Activated T-cell treated with anti-CD3 and anti-CD28 coated beads for 24 hours (primary cell): ENCODE results near the gene ARHGAP26.

ENCODE experiments used
- DNase-seq: peaks from one replicate; pipeline ENCODE4 v3.0.0-alpha.2; 2020; ENCODE audit warnings: low read depth

ARHGAP26 gene

DNA sequence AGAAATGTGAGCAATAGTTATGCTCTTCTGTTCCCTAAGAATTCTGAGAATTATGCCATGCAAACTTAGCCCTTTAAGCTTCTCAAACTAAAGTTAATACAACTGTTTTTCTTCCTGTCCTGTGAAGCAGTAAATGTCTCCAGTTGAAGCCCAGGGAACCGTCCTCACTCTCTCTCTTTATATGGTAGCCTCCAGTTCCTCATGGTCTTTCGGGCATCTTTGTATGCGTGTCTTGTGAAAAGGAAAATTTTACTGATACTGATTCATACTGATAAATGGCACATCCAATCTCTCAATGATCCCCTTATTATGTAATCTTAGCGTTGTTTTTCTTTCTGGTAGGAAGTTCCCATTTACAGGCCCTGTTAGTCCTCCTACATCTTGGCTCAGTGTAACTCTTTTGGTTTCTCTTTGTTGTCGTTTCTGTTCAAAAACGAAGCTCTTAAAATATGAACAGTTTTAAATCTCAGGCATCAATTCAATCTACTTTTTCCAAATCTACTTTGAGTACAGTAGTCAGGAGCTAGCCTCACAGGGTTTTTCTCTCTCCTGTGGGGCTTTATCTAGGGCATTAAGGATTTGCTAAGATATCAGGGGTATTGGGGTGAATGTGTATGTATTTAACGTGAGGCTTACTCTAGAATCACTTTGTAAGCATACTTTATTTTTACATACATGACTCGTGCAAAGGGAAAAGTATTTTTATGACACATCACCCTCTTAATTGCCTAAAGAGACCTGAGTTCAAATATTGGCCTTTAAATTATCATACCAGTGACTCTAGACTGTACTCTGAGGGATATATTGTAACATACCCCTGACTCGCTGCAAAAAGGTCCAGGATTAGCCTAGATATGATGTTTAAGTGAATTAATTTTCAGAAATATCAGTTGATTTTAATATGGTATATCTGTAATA is 375.3 kb downstream of the ARHGAP26 start:
- no peak for DNase-seq

DNA sequence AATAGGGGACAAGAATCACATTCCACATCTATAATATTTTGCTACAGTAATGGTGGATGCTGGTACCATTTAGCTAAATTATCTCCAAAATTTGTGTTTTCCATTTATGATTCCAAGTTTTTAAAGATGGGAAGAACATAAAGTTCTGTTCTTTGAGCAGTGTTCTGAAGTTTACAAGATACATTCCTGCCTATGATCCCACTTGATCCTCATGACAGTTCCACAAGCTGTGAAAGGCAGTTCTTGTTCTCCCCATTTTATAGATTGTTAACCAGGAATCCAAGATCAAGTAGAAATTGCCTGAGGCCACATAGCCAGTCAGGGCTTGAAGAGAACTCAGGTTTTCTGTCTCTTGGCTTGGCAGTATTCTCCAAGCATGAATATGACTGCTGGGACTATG is 376.0 kb downstream of the ARHGAP26 start:
- DNase-seq, result no peak

DNA sequence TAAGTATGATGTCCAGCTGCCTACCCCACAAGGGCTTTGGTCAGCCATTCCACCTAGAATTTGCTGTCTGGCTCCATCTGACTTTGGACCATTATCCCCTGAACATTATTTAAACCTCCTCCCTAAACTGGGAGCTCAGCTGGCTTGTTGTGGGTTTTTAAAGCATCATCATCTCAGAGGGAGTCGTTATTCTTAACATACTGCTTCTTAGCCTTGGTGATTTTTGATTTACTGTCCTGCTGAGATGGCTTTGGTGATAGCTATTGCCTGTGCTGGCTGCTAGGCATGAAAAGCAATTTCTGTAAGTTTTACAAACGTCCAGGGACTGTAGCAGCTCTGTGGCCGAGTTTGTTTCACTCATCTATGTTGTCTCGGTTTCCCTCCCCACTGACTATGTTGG is 377.2 kb downstream of the ARHGAP26 start:
- DNase-seq, result no peak

DNA sequence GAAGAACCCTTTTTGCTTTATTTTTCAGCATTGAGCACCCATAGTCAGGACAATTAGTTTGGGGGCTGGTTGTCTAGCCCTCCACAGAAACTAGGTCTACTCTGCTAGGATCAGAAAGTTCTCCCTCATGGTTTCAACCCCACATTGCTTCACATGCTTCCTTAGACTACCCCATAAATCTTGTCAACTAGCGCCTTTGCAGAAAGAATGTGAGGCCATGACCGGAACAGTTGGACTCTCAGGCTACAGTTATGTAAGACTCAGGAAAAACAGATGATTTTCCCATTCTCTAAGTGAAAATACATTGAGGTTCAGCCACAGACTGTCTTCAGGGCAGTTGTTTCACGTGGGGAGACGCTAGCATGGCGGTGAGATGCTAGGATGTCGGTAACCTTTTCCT is 377.7 kb downstream of the ARHGAP26 start:
- DNase-seq, result no peak

DNA sequence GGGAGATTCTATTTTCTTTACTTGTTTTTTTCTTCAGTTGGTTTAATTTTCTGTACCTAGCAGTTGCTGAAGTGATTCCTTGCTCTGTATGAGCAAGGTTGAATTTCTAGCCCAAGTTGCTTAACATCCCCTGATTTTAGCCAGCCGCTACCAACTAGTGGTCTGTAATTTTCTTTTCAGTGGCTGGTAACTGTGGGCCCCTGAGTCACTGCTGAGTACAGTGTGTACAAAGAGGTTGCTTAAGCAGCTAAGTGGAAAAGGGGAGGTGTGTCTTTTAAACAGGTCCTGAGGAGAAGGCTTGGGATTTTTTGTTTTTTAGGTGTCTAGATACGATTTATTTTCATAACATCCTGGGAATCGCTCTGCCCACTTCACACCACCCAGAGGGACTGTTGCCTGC is 378.6 kb downstream of the ARHGAP26 start:
- no peak for DNase-seq

DNA sequence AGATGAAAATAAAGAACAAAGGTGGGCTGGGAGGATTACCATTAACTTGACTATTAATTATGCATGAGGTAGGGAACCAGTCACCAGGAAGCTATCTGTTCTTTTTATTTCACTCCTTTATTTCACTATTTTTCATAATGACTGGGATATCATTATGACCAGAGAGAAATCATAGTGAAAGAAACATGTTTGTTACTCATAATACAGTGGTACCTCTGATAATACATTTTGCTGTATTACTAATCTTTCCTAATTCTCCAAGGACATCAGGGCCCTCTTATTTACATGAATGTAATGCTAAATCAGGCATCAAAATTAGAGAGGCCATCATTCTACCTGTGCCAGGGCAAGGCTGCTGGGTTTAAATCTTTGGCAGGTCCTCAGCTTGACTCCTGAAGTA is 379.6 kb downstream of the ARHGAP26 start:
- no peak for DNase-seq

DNA sequence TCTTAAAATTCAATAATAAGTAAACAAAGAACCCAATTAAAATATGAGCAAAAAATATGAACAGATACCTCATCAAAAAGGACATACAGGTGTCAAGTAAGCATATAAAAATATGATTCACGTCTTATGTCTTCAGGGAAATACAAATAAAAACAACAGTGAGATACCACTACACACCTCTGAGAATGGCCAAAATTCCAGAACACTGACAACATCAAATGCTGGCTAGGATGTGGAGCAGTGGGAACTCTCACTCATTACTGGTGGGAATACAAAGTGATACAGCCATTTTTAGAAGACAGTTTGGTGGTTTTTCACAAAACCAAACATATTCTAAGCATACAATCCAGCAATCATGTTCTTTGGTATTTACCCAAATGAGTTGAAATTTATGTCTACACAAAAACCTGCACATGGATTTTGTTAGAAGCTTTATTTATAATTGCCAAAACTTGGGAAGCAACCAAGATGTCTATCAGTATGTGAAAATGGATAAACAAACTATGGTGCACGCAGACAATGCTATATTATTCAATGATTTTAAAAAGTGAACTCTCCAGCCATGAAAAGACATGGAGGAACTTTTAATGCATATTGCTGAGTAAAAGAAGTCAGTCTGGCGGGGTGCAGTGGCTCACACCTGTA is 381.0 kb downstream of the ARHGAP26 start:
- DNase-seq, result no peak

DNA sequence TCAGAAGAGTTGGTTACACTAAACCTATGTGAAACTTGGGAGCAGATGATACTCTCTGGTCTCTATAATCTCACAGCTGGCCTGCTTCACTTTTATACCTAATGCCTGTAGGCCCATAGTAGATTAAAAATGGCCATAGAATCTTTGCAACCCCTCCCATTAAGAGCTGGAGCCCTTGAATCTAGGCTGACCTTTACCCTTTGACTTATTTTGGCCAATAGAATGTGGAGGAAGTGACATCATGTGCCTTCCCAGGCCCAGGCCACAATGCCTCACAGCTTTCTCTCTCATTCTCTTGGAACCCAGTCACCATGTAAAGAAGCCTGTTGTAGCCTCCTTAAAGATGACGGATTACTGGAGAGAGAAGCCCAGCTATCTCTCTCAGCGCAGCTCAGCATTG is 382.3 kb downstream of the ARHGAP26 start:
- no peak for DNase-seq

DNA sequence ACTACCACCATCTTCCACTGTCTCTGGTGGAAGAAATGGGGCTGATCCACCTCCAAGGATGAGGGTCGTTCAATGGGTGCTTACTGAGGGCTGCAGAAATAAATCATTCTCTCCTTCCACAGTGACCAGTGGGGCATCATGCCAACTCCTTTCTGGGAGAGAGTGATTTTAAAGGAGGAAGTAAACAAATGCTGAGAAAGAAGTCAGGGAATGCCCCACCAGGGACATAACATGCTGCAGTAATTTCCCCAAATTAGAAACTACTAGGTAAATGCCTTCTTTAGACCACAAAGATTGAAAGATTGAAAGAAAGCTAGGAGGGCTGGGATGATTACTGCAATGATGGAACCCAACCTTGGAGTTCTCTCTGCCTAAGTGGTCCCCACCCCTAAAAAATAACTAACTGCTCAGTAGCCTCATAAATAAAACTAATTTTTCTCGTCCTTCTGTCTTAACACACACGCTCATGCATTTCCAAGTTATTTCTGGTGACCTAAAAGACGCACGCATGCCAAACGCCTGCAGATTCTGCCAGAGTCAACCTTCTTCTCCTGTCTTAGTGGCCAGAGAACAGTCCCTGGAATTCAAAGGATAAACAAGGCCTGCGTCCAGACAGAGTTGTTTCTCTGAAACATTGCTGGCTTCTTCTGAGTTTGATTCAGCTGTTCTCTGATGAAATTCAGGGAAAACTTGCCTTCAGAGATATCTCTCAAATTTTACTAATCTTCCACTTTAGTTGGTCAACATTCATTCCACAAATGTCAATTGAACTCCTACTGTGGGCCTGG is 383.3 kb downstream of the ARHGAP26 start:
- no peak for DNase-seq

DNA sequence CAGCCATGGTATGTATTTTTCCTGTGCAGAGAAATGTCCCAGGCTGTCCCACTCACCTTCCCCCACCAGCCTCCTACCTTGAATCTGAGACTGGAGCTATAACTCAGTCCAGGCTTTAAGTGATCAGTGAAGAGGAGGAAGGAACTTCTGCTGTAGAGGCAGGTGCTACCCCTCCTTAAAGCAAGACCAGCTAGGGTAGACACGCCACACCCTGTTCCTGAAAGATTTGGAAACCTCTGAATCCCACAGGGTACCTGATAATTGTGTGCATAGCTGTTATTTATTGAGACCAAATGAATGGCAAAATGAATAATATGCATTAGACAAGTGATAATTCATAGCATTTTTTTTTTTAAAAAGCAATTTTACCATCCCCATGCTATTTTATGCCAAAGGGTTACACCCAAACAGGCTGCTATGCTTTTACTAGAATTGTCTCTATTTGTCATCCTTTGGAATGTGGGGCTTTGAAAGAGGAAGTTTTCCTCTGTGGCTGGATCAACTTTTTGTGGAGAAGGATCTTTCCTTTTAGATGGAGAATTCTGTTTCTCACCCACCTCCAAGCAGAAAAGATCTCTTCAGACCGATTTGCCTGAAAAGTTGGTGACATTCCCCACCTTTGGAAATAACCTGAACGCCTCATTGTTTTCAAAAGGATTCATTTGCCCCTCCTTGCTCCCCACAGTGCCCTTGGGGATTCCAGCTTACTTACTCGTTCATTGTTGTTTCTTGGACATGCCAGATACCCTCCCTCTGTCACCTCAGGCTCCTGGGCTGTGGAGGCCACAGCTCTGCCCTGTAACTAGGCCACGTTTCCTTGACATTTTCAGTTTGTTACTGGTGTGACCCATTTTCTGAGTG is 384.6 kb downstream of the ARHGAP26 start:
- no peak for DNase-seq

DNA sequence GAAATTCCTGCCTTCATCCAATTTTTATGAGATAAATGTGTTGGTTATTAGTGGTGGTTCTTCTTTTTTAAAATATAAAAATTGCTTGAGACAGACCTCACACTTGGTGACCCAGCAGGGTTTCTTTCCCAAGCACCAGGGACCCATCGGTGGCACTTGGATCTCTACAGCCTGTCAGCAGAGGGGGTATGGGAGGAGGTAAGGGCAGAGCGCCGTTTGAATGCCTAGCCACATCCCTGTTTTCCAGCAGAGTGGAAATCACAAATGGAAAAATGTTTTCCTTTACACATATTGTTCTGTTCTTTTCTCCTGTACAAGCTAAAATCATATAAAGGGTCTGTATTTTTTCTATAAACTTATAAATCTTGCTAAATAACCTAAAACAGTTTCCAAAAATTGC is 385.3 kb downstream of the ARHGAP26 start:
- DNase-seq, result no peak

DNA sequence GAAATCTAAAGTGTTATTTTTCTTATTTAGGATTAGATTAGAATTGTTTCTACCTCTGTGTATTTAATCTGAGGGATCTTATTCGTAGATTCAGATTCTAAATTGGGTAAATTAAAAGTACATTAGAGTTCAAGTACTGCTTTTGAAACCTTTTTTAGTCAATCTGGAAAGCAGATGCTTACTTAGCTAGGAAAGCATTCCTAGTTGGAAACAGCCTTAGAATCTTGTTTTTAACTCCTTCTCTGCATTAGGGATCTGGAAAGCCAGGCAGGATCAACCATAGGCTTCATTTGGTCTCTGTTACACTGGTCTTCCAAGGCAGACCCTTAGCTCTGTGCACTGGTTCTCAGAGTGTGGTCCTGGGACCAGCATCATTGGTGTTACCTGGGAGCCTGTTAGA is 385.9 kb downstream of the ARHGAP26 start:
- DNase-seq, result no peak

DNA sequence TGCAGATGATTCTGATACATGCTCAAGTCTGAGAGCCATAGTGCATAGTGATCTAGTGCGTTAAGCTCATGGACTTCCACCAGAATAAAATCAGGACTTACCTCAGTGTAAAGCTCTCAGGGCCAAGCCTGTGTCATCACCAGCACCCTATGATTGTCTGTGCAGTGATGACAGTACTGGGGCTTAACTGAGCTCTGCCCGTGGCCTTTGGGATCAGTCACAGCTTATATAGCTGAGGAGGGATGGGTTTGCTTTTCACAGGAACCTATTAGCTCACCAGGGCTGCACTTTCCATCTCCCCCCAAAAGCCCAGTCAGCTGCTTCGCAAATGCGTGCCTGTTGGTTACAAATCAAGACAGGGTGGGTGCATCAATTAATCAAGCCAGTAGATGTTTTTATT is 386.4 kb downstream of the ARHGAP26 start:
- no peak for DNase-seq

DNA sequence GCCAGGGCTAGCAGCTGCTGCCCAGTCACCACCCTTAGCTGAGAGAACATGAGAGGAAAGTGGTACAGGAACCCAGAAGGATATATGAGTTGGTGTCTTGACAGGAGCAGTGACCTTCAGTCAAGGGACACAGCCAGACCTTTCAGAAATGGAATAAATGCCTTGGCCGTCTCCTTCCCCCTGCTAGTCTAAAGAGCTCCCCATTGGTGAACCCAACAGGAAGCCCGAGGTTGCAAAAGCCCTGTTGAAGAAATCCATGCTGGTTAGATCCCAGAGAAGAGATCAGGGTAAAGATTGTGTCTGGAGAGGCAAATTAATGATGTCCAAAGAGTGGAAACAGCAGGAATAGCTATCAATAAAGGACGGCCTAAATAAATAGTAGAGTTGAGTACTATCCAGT is 388.9 kb downstream of the ARHGAP26 start:
- no peak for DNase-seq

DNA sequence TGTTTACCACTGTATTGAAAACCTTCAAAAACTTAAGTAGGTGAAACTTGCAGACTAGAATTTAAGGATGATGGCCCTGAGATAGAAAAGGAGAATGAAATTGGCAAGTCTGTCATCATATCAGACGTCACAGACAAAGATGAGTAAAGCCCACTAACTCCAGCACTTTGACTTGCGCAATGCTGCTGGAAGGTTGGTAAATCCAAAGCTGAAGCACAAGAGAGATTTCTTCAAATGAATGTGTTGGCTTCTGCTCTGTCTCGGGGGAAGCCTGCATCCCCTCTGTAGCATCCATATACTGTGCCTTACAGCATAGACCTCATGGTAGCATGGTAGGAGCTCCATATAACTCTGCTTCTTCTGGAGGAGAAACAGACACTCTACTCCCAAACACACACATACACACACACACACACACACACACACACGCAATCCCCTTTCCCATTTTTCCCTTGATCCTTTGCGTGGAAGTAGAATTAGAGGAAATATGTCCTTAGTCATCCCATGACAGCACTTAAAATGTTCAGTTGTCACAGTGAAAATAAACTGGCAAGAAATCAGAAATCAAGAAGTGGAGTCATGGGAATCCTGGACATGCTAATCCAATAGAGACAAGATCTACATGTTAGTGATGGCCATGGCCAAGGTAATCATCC is 391.8 kb downstream of the ARHGAP26 start:
- no peak for DNase-seq

DNA sequence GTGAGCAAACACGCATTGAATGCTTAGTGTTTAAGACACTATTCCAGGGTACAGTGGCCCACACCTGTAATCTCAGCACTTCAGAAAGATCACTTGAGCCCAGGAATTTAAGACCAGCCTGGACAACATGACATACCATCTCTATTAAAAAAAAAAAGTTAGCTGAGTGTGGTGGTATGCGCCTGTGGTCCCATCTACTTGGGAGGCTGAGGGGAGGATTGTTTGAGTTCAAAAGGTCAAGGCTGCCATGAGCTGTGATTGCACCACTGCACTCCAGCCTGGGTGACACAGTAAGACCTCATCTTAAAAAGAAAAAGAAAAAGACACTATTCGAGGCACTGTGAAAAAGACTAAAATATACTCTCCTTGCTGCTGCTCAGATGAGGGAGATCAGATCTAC is 392.6 kb downstream of the ARHGAP26 start:
- no peak for DNase-seq

DNA sequence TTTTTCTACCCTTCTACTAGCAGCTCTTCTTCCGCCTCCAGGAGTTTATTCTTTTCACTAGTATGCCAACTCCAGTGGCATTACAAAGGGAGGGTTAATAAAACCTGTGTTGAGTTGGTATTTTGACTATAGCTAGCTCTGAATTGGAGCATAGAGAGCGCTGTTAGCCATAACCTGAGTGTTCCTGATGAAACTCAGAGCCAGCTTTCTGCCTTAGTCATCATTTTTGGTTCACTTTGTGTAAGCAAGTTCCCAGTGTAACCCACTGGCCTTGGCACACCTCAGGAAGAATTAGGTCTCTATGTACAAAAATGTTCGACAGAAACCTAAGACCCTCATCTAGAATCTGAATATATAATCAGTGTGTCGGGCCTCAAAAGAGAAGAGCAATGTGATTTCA is 394.4 kb downstream of the ARHGAP26 start:
- DNase-seq, result no peak

DNA sequence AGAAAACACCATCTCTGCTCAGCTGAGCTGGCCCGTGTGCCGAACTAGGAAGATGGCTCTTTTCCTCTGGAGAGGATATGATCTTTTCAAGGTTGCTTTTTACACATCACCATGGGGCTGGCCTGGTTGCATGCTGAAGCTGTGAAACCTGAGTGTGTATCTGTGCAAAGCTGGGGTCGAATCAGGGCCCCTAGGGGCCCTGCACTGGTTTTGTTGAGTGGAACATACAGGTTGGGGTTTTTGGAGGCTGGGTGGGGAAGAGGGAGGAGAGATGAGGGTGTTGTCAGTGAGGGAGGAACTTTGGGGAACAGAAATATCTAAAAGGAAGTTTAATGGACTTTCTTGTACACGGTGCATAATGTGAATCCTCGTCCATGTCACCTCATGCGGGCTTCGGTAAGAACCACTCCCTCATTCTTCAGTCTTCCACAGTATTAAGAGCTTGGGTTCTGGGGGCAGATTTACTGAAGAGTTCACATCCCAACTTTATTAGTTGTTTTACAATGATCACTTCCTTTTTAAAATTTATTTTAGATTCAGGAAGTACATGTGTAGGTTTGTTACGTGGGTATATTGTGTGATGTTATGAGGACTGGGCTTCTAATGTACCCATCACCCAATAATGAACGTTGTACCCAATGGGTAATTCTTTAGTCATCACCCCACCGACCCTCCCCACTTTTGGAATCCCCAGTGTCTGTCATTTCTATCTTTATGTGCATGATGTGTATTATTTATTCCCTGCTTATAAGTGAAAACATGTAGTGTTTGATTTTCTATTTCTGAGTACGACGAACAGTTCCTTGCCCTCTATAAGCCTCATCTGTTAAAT is 395.1 kb downstream of the ARHGAP26 start:
- DNase-seq, result no peak

DNA sequence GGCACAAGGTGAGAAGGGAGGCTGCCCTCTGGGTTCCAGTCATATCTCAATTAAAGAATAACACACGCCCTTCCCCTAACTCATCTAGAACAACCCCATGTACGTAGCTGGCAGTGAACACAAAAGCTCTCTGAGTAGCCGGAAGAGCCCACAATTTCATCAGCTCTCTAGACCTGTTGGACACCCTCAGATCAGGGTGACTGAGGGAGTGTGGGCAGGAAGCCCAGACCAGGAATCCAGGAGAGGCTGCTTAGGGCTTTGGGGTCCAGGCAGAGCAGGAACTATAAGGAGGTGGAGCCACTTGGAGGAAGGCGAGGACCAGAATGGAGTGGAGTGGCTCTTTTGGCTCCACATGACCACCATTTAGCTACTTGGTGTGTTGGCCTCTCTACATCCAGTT is 395.9 kb downstream of the ARHGAP26 start:
- DNase-seq, result no peak

DNA sequence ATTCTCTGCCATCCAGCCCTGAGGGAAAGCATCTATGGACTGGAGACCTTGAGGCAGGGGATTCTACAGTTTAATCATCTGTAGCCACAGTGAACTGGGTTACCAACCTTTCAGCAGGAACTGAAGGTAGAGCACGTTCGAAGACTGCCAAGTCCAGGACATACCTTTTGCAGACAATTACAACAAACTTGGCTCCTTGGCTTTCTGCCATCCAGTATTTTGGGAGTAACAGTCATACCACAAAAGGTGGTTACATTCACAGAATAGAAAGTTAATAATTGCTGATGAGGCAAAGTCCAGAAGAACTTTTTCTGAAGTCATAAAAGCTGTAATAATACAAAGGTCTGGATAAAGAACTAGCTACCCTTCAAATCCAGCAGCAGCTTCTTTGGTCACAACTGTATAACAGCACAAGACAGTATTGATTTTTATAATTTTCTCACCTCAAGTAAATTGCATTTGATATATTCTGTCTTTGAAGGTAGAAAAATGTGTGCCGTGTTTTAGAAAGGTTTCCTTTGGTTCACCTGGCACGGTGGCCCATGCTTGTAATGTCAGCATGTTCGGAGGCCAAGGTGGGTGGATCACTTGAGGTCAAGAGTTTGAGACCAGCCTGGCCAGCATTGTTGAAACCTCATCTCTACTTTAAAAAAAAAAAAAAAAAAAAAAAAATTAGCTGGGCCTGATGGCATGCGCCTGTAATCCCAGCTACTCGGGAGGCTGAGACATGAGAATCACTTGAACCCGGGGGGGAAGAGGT is 396.7 kb downstream of the ARHGAP26 start:
- DNase-seq, result no peak
